WI38 (cell line): ENCODE measurements around the gene MAN1C1.
A peak's percentile ranks its signal among the peaks of the same experiment; 100 is the strongest.
"Not testable (repeated sequence)": the region's sequence is repeated elsewhere in the genome, so short reads cannot be mapped to it uniquely, and the experiment has no call there.

Source experiments
- H3K4me3 ChIP-seq: 2 replicates; pipeline ENCODE4 v1.5.1; 2011; ENCODE audit warnings: low read depth, mild to moderate bottlenecking, control low read depth, low read length
- TF ChIP-seq, protein P1 (sequence below): IDR thresholded peaks from 2 replicates; pipeline ENCODE4 v1.5.1; 2012; ENCODE audit warnings: low read depth, mild to moderate bottlenecking, control low read depth, low read length

MAN1C1 gene

DNA sequence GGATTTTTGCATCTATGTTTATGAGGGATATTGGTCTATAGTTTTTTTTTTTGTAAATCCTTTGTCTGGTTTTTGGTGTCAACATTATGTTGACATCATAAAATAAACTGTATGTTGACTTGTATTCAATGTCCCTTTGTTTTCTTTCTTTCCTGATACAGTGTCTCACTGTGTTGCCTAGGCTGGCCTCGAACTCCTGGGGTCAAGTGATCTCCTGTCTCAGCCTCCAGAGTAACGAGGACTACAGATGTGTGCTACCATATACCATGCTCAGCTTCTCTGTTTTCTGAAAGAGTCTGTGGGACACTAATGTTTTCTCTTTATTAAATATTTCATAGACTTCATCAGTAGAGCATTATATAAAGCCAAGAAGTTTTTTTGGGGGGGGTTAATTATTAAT is 18.3 kb downstream of the MAN1C1 start:
- no peak overlapping the region for H3K4me3 ChIP-seq
- TF ChIP-seq, protein P1, sequence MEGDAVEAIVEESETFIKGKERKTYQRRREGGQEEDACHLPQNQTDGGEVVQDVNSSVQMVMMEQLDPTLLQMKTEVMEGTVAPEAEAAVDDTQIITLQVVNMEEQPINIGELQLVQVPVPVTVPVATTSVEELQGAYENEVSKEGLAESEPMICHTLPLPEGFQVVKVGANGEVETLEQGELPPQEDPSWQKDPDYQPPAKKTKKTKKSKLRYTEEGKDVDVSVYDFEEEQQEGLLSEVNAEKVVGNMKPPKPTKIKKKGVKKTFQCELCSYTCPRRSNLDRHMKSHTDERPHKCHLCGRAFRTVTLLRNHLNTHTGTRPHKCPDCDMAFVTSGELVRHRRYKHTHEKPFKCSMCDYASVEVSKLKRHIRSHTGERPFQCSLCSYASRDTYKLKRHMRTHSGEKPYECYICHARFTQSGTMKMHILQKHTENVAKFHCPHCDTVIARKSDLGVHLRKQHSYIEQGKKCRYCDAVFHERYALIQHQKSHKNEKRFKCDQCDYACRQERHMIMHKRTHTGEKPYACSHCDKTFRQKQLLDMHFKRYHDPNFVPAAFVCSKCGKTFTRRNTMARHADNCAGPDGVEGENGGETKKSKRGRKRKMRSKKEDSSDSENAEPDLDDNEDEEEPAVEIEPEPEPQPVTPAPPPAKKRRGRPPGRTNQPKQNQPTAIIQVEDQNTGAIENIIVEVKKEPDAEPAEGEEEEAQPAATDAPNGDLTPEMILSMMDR = no peak

DNA sequence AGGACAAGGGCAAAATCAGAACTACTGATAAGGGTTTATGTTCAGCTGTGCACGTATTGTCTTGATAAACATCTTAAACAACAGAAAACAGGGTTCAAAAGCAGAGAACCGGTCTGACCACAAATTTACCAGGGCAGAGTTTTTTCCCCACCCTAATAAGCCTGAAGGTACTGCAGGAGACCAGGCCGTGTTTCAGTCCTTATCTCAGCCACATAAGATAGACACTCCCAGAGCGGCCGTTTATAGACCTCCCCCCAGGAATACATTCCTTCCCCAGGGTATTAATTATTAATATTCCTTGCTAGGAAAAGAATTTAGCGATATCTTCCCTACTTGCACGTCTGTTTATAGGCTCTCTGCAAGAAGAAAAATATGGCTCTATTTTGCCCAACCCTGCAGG is 19.6 kb downstream of the MAN1C1 start:
- H3K4me3 ChIP-seq = not testable (repeated sequence)

DNA sequence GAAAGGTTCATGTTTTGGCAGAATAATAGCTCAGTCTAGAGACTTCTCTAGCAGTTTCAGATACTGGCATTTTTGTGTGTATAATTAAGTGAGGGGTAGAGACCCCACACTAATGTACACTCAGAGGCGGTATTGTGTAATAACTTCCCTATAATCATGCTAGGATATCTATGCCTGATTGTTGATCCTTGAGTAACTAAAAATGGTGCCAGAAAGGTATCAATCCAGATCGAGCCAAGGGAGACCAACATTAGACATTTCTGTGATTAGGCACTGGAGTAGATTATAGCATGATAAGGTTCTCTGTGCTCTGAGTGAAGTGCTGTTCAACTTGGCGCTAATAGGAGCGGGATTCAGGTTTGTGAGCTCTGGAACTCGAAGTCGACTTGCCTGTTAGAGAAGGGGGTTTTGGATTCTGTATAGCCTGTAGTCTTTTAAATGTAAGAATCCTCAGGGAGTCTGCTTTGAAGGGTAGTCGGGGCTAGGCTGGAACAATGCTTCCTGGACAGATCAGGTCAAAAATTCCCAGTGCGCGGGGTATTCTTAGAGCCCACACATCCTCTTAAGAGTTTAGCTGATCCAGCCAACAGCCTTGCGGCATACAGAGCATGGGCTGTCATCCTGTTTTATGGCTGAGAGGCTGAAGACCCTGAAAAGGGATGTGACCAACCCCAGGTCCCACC is 24.2 kb downstream of the MAN1C1 start:
- H3K4me3 ChIP-seq = no peak overlapping the region
- TF ChIP-seq, protein P1 = no peak

DNA sequence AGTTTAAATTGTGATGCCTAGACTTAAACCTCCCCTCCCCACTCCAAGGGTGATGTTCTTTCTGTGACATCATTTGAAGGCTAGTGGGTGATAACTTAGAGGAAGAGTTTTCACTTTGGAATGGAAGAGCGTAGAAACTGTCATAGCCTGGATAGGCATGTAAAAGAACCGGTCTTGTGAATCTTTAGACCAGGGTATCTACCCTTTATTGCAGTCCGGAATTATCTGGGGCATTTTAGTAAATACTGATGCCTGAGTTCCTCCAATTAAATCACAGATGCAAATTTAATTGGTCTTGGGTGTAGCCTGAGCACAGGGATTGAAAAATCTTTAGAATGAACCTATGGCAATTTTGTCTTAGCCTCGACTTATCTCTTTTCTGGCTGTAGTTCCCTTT is 24.7 kb downstream of the MAN1C1 start:
- TF ChIP-seq, protein P1 = no peak
- no peak overlapping the region for H3K4me3 ChIP-seq

DNA sequence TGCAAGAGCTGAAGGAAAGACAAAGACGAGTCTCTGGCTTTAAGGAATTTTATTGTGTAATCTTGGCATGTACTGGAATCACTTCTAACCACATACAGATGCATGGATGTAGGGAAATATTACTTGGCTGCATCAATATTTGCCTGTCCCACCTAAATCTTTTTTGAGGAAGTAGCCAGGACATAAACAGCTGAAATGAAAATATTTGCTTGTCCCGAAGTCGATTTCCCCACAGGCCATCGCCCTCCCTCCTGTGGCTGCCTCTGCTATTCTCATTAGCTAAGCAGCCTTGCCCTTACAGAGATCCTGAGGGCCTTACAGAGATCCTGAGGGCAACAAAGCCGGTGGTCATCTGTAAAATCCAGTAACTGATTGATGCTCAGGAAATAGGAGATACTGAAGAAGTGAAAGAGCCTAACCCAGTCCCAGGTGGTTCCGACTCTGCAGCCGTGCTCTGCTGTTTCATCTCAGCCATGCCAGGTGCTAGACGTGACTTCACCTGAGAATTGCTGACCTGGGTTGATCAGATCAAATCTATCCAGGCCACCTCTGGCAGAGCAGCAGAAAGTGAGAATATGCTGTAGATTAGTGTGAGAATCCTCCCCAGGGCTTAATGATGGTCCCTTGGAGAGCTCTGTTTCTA is 25.5 kb downstream of the MAN1C1 start:
- peak overlapping the region; percentile 8; the same call in 1 of the 2 replicates for H3K4me3 ChIP-seq
- TF ChIP-seq, protein P1 = no peak

DNA sequence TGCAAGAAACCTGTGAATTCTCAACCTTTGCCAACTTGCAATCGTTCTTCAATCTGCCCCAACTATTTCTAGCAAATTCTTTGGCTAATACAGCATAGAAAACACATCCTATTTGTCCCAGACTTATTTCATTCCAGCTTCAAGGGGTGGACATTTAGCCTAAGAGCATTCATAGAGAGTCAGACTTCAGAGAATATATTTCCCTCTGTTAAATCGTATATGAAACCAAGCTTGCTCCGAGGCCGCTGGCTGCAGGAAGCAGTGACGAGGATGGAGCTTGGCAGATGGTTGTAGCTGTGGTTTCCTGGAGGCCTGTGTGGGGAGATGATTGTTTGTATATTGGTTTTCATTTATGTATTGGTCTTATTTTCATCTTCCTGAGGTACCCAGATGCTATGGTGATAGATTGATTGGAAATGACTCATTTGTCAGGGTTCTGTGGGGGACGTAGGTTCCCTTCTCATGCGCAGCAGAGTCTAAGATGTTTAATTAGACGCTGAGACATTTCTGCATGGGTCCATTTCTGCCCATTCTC is 26.1 kb downstream of the MAN1C1 start:
- peak overlapping the region; percentile 8; the same call in 1 of the 2 replicates for H3K4me3 ChIP-seq
- TF ChIP-seq, protein P1 = no peak

DNA sequence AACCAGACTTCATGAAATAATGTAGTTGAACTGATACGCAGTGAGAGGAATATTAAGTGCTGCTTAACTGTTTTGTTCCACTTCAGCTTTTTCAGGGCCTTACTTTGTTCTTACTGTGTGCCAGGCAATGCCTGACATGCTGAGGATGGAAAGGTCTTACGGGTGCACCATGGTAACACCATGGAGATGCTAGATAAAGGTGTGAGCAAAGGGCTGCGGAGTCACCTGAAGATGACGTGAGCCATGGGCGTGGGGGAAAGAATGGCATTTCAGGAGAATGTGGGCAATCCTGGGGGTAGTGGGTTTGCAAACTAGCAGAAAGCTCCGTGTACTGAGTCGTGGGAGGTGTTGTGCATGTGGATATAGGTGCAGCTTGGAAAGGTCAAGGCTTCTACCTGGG is 27.3 kb downstream of the MAN1C1 start:
- TF ChIP-seq, protein P1 = no peak
- no peak overlapping the region for H3K4me3 ChIP-seq
